GM19455 (cell line): Measurements from ENCODE around the gene TRMT10B.
A peak's percentile ranks its signal among the peaks of the same experiment; 100 is the strongest.
"Not testable (repeated sequence)": the region's sequence is repeated elsewhere in the genome, so short reads cannot be mapped to it uniquely, and the experiment has no call there.

Experiments used
- ATAC-seq: cut with Tn5 transposase; IDR thresholded peaks from one replicate; pipeline ENCODE4 v1.9.1; 2021; ENCODE audit not compliant: unreplicated experiment

Gene TRMT10B

GRCh38 chr9:37749129-37749528 is 4.5 kb upstream of the TRMT10B start:
- no peak for ATAC-seq

DNA sequence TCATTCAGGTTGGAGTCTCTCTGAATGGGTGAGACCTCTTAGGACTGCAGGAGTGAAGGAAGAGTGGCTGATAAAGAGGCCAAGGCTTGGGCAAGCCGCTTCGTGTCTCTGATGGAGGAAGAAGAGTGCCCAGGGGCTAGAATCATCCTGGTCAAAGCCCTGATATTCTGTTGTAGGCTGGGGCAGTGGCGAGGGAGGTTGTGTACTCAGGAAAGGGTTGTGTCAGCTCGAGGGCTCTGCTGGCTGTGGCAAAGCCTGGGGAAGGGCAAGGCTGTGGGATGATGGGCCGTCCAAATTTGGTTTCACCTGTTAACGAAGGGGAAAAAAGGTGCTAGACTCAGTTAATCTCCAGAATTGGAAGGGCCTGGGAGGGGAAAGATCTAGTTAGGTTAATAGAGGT is 2.4 kb upstream of the TRMT10B start:
- no peak for ATAC-seq

GRCh38 chr9:37751704-37752103 is 1.9 kb upstream of the TRMT10B start:
- ATAC-seq = not testable (repeated sequence)

GRCh38 chr9:37752112-37752511 is 1.5 kb upstream of the TRMT10B start:
- ATAC-seq = not testable (repeated sequence)

DNA sequence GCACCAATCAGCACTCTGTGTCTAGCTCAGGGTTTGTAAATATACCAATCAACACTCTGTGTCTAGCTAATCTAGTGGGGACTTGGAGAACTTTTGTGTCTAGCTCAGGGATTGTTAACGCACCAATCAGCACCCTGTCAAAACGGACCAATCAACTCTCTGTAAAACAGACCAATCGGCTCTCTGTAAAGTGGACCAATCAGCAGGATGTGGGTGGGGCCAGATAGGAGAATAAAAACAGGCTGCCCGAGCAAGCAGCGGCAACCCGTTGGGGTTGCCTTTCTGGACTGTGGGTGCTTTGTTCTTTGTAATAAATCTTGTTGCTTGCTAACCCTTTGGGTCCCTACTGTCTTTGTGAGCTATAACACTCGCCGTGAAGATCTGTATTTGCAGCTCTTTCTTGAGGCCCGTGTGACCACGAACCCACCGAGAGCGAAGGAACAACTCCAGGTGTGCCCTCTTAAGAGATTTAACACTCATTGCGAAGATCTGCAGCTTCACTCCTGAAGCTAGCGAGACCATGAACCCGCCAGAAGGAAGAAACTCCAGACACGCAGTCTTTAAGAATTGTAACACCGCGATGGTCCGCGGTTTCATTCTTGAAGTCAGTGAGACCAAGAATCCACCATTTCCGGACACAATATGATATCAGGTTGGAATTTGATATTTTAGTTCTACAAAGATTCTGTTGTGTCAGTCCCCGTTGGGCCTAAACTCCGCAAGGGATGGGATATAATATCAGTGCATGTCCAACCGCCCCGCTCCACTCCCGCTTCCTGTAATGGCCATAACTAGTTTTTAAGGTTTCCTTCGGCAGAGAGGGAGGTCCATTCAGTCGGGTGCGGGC is 740 bp upstream of the TRMT10B start:
- ATAC-seq = no peak

DNA sequence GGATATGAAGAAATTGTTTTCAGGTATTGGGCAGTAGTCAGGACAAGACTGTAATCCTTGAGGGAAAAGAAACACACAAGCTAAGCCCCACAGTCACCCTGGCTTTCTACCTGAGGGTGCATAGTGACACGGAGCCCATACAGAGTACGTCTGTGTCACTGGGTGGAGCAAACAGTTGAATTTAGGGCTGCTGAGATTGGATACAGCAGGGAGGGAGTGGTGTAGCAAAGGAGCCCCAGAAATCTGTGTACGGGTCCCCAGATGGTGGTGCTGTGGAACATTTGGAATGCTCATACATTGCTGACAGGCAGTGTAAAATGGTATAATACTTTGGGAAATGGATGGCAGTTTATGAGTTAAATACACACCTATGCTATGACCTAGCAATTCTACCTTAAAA is 5.1 kb downstream of the TRMT10B start:
- ATAC-seq = no peak

DNA sequence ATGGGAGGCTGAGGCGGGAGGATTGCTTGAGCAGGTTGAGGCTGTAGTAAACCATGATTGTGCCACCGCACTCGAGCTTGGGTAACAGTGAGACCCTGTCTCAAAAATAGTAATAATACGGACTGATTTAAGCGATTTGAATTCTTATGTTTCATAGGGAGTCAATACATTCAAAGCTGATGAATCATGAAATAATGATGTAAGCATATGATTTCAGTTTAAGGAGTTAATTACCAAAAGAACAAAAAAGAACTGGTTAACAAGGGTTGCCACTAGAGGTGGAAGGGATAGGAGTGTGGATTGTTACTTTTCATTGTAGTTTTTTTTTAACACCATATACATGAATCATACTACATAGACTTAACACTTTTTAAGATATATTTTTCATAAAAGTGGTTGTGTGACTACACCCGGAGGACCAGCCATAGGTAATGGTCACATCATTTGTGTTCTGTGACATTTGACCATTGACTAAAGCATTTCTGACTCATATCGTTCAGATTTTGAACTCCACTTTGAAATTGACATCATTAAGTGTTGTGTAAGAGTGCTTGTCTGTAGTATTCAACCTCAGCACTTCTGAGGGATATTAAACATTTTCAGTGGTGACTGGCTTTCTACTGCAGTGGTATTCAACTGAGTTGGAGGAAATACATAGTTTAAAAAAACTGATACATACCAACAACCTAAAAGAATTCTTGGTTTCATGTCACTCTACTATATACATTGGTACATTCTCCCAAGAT is 7.0 kb downstream of the TRMT10B start:
- ATAC-seq = no peak

DNA sequence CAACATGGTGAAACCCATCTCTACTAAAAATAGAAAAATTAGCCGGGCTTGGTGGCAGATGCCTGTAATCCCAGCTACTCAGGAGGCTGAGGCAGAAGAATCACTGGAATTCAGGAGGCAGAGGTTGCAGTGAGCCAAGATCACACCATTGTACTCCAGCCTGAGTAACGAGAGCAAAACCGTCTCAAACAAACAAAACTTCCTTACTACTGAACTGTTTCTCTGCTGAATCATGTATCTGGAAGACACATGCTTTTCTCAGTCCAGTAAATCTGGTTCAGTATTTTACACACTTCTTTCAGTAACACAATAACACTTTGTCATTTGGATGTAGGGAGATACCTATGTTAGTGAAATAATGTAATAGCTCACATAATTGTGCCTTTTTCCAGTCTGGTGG is 7.9 kb downstream of the TRMT10B start:
- no peak for ATAC-seq

DNA sequence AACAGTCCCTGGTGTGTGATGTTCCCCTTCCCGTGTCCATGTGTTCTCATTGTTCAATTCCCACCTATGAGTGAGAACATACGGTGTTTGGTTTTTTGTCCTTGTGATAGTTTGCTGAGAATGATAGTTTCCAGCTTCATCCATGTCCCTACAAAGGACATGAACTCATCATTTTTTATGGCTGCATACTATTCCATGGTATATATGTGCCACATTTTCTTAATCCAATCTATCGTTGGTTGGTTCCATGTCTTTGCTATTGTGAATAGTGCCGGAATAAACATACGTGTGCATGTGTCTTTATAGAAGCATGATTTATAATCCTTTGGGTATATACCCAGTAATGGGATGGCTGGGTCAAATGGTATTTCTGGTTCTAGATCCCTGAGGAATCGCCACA is 11.7 kb downstream of the TRMT10B start:
- not testable (repeated sequence) for ATAC-seq

DNA sequence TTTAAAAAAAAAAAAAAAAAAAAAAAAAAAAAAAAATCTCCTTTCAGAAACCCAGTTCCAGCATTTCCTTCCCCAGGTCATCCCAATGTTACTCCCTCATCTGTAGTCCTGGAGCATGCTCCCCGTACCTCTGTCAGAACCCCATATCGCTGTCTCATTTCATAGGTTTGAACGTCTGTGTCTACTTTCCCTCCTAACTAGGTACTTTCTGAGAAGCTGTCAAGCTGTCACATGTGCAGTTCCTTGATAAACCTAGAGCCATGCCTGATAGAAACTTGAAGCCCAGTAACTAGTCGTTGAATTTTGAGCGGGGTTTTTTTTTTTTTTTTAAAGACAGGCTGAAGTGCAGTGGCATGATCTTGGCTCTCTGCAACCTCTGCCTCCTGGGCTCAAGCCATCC is 15.7 kb downstream of the TRMT10B start:
- ATAC-seq = no peak

GRCh38 chr9:37769995-37770394 is 16.4 kb downstream of the TRMT10B start:
- no peak for ATAC-seq

GRCh38 chr9:37775216-37775919 is 21.8 kb downstream of the TRMT10B start:
- no peak for ATAC-seq

GRCh38 chr9:37776328-37776727 is 22.7 kb downstream of the TRMT10B start:
- ATAC-seq = no peak

GRCh38 chr9:37778534-37778933 is 24.9 kb downstream of the TRMT10B start:
- ATAC-seq = no peak

DNA sequence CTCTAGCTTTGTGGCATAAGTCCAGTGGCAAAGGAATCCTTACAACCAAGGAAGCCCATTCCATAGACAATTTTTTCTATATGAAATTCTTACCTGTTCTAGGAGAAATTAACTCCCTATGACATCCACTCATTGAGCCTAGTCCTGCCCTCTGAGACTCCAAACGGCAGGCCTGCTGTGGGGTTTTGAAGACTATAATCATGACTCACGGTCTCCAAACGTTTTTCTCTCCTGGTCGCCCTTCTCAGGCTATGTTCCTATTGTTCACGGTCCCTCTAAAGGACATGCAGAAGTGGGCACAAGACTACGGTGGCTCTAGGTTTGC is 30.6 kb downstream of the TRMT10B start:
- no peak for ATAC-seq

GRCh38 chr9:37784616-37785483 is 31.2 kb downstream of the TRMT10B start, which contains the start of gene EXOSC3:
Gene EXOSC3 (minus strand): TSS chr9:37785064. CDS start chr9:37785044, 20 bp downstream.
- peak; percentile 94 for ATAC-seq

GRCh38 chr9:37787059-37787458 is 33.5 kb downstream of the TRMT10B start:
- ATAC-seq = no peak

GRCh38 chr9:37788332-37788731 is 34.7 kb downstream of the TRMT10B start:
- no peak for ATAC-seq

- no peak for ATAC-seq
Observed at GRCh38 chr9:37790096-37790495, 36.5 kb downstream of the TRMT10B start.

- ATAC-seq = no peak
Observed at GRCh38 chr9:37792122-37792521, 38.5 kb downstream of the TRMT10B start.

DNA sequence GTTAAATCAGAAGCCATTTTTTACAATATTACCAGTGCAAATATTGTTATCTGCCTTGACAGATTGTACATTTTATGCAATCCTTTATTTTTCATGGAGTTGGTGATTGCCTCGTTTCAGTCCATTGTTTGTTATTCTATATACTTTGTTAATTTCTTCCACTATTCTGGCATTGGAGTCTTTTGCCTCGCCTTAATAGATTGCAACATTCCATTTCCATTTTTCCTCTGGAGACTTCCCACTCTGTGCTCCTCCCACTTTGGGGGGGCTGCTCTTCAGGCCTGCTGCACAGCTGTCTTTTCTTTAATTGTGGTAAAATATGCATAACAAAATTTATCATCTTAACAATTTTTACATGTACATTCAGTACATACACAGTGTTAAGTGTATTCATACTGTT is 42.6 kb downstream of the TRMT10B start:
- no peak for ATAC-seq
